Loucy (cell line): ENCODE results near the gene ANXA11.

Experiments used
- CTCF ChIP-seq: fragments of 200-600 bp; sonication (generic); conservative IDR thresholded peaks from 2 replicates; pipeline ENCODE4 v1.5.1; 2014; ENCODE audit warnings: mild to moderate bottlenecking, antibody characterized with exemption, low read length
- EZH2phosphoT487 ChIP-seq: fragments of 200-600 bp; IDR thresholded peaks from 2 replicates; pipeline ENCODE4 v1.6.1; 2018; ENCODE audit warnings: antibody characterized with exemption, mild to moderate bottlenecking, moderate library complexity, borderline replicate concordance

- TF ChIP-seq EZH2phosphoT487 (no peak), CTCF (no peak)
Observed at GRCh38 chr10:80132299-80133139, 72.8 kb downstream of the ANXA11 start, which contains the start of gene PLAC9.
